Measurements from ENCODE around the gene CAB39L.

CAB39L gene

DNA sequence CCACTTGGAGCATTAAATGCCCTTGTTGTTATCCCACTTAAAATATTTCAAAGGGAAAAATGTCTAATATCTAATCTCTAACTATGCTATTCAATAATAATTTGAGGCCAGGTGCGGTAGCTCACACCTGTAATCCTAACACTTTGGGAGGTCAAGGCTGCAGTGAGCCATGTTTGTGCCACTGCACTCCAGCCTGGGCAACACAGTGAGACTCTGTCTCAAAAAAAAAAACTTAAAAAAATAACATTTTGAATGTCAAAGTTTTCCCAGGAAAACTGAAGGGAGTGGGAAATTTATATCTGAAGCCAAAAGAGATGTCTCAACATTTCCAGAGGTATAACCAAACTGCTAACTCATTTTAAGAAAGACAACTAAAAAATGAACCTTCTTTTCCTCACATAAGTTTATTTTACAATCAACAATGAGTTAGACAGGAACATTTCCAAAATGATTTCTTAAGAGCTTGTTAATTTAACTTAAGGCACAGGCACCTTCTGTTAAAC lies 47.9 kb downstream of the CAB39L start:
- no peak for DNase-seq

- DNase-seq = no peak
Observed at GRCh38 chr13:49395451-49395865, 48.4 kb downstream of the CAB39L start.

GRCh38 chr13:49388091-49388635 lies 55.7 kb downstream of the CAB39L start:
- DNase-seq = no peak

GRCh38 chr13:49386664-49387063 lies 57.2 kb downstream of the CAB39L start:
- no peak for DNase-seq

GRCh38 chr13:49376121-49376520 lies 67.7 kb downstream of the CAB39L start:
- DNase-seq = no peak

DNA sequence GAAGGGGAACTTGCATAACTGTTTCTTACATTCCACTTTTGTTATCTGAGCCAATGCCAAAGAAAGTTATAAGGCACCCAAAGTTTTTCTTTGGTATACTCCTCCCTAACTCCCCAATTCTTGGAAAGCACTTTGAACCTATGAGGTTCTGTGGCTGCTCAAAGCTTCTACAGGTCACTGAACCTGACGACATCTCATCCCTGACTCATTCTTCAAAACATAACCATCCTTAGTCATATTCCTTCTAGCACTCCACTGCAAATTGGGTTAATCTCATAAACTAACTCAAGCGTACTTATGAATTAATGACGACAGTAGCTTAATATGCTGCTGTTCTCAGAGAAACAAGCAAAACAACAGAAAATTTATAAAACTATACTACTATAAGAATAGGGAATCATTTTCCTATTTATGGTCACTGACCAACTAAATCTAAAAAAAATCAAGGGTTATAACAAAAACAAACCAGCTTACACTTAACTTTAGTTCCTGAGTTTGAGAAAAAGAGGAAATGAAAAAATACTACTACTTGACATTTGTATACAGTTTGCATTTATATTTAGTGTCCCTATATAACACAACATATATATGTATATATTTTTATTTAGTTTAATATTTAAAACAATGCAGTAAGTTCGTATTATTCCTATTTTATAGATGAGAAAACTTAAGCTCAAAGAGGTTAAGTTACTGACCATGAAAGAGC lies 69.1 kb downstream of the CAB39L start:
- DNase-seq = no peak

- DNase-seq = no peak
Observed at GRCh38 chr13:49373716-49374115, 70.1 kb downstream of the CAB39L start.

DNA sequence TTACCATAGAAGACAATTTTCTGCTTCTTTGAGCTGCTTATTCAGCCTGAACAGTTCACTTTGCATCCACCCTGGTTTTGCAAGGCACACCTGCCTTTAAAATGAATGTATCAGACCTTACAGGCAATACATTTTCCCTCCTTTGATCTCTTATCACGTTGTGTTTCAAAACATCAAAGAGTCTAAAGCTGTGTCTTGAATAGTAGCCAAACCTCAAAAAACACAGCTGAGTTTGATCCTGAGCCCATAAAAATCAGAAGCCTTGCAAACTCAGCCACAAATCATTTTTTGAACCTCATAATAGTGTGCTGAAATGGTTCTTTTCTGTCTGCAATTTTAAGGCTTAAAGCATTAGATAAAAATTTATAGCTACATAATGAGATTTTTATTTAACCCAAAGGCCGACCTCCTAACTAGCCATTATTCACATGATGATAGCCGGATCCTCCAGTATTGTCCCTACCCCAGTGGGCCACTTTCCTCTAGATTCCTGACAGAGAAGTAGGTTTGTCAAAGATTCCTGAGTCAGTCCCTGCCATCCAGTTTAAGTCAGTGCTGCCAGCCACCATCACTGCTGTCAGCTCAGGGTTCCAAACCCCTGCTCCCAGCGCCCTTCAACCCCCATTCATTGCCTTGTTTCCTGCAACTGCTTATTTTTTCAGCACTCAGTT lies 71.8 kb downstream of the CAB39L start:
- no peak for DNase-seq

DNA sequence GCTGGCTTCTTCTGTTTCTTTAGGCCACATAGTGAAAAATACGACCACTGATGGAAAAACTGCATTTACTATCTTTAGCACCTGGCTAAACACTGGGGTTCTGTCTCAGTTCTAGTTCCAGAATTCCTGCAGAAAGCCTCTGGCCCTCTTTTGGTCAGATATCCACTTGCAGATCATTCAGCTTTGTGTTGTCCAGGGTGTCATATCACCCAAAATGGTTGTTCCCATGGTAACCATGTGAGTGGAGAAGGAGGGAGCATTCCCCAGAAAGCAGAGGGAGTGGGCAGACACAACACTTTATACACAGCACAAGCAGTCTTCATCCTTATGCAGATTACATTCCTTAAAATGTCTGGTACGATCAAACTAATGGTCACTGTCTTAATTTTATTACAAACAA lies 73.5 kb downstream of the CAB39L start:
- DNase-seq = peak; percentile 1

- DNase-seq = no peak
Observed at GRCh38 chr13:49369866-49370265, 74.0 kb downstream of the CAB39L start.

DNA sequence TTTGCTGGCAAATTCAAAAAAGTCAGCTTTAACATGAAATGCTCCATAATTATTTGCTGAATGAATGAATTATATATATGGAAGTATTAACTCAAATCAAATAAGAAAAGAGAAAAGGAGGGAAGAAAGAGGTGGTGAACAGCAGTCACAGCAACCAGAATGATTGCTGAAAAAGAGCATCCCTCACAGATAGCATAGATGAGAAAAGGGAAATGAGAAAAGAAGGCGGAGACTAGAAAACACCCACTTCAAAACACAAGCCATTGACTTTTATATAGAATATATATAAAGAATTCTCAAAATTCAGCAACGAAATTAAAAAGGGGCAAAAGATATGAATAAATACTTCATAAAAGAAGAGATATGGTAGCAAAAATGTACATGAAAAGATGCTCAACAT lies 75.2 kb downstream of the CAB39L start:
- DNase-seq = no peak

GRCh38 chr13:49367640-49368422 lies 76.0 kb downstream of the CAB39L start:
- no peak for DNase-seq

- DNase-seq = no peak
Observed at GRCh38 chr13:49366841-49367240, 77.0 kb downstream of the CAB39L start.

- DNase-seq = no peak
Observed at GRCh38 chr13:49357694-49358093, 86.2 kb downstream of the CAB39L start.

GRCh38 chr13:49356223-49356622 lies 87.6 kb downstream of the CAB39L start:
- DNase-seq = no peak

- DNase-seq = no peak
Observed at GRCh38 chr13:49354719-49355118, 89.1 kb downstream of the CAB39L start.

DNA sequence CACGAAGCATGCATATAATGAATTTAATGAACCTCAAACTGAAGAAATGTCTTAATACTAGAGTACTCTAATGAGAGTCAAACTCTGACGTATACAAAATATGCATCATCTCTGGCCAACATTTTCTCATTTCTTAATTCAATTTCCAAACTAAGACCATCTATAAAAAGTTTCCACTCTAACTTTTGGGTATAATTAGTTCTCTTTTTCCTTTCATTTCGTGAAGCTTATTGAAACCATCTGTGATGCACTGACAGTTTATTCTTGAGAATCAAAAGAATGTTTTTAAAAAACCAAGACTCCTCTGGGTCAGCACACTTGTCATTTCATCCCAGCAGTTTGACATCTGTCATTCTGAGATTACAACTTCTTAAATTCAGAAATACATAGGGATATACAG lies 90.0 kb downstream of the CAB39L start:
- no peak for DNase-seq

GRCh38 chr13:49351871-49352270 lies 92.0 kb downstream of the CAB39L start:
- DNase-seq = no peak

GRCh38 chr13:49348751-49349150 lies 95.1 kb downstream of the CAB39L start:
- no peak for DNase-seq

GRCh38 chr13:49347650-49348385 lies 96.0 kb downstream of the CAB39L start:
- no peak for DNase-seq

GRCh38 chr13:49346460-49346859 lies 97.4 kb downstream of the CAB39L start:
- no peak for DNase-seq

DNA sequence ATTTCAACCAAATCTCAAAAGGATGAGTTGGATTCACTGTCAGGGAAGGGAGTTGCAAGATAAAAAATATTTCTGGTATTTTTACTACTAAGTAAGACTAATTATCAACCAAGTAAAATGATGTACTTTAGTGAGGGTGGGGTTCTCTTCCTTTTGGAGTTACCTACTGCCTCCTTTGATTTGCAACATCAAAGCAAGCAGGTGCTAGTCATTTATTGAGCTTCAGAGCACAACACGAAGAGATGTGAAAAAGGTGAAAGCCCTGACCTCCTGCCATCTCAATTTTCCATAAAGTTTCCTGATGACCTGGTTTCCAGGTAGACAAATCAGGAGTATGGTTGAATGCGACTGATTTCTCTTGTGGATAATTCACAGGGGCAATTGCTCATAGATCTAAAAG lies 100.1 kb downstream of the CAB39L start:
- DNase-seq = no peak

DNA sequence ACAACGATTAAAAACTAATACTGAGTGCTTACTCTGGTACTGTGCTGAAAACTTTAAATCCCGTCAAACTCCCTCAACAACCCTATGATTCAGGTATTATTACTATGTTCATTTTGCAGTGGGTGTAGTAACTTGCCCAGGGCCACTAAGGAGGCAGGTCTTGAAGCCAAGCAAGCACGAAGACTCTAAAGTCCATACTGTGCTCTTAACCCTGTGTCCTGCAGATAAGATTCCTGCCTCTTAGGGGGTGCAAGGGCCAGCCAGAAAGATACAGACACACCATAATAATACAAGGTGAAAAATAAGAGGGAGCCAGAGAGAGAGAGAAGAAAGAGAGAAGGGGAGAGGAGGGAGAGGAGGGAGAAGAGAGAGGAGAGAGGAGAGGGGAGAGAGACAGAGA lies 100.6 kb downstream of the CAB39L start:
- no peak for DNase-seq
